Endometrial microvascular endothelial cells (primary cell): ENCODE data around the gene TMEM212. TPM values are rescaled to one million over a fixed set of nuclear protein-coding genes. Genes with fewer than 3 reads are reported as not detected.

Experiments
- in situ Hi-C: cut with HindIII; loops from 2 replicates; pipeline ENCODE4 v1.10.0; 2017; ENCODE audit warnings: low sequenced_read_pairs, low pct_unique_long_range_greater_than_20kb; ENCODE audit errors: inconsistent ontology term
- total RNA-seq: library from RNA; depleted of rRNA; stranded (reverse); fragments of >200 nt; gene quantifications from one replicate; pipeline ENCODE4 v1.2.3, GENCODE V29; 2015; ENCODE audit errors: inconsistent ontology term

Gene TMEM212
- total RNA-seq, 1 donor from 2014 or later, result not detected

GRCh38 chr3:171906951-171907676, 64.0 kb downstream of the TMEM212 start:
- in situ Hi-C loops, result no loop called here

- in situ Hi-C loops, result no loop called here
Observed at GRCh38 chr3:171907761-171908160, 64.6 kb downstream of the TMEM212 start.

- in situ Hi-C loops, result no loop called here
Observed at GRCh38 chr3:171908731-171909130, 65.6 kb downstream of the TMEM212 start.

Other genes with a start within 250 kb of the TMEM212 start
- gene PLD1, start 32.9 kb upstream of the TMEM212 start, total RNA-seq, result 38.3 TPM
- 83.1 TPM for gene FNDC3B, start 196.2 kb downstream of the TMEM212 start, total RNA-seq